GM12891 (cell line): ENCODE data around the gene COX6A2.

ENCODE experiments used
- POLR2A ChIP-seq: IDR thresholded peaks from 2 replicates; pipeline ENCODE4 v1.6.1; 2011; ENCODE audit warnings: low read depth, low read length, control low read depth
- POLR2AphosphoS5 ChIP-seq: IDR thresholded peaks from 2 replicates; pipeline ENCODE4 v1.6.1; 2011; ENCODE audit warnings: low read depth, low read length, control low read depth
- TAF1 ChIP-seq: IDR thresholded peaks from 2 replicates; pipeline ENCODE4 v1.6.1; 2011; ENCODE audit warnings: low read depth, low read length, control low read depth

DNA sequence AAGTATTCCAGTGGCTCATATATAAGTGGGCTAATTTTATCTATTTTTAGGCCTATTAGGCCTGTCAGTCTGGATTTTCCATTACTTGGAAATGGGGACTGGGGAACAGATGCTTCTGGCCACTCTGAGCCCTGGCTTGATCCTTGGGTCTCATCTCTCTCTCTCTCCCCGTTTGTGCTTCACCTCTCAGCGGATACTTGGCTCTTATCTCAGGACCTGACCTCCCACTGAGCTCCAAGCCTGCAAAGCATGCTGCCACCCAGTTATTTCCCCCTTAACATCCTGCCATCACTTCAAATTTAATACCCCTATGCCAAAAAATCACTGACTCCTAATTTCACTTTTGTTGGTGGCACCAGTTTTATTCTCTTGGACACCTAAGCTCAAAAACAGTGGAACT lies 10.3 kb upstream of the COX6A2 start:
- TF ChIP-seq POLR2A (no peak), POLR2AphosphoS5 (no peak), TAF1 (no peak)
